H1 (cell line): ENCODE measurements around the gene RNU6-9. TPM values are rescaled to one million over a fixed set of nuclear protein-coding genes. Genes with fewer than 3 reads are reported as not detected.

Experiments
- EZH2 ChIP-seq: fragments of 200-600 bp; sonication (generic); IDR thresholded peaks from 2 replicates; pipeline ENCODE4 v1.7.1; 2012; ENCODE audit warnings: low read depth, mild to moderate bottlenecking, moderate library complexity, low read length, inconsistent platforms; ENCODE audit not compliant: severe bottlenecking
- RAD21 ChIP-seq, 2 experiments: IDR thresholded peaks in 1 of 2; conservative IDR thresholded peaks in 1 of 2; 2 replicates each; pipeline ENCODE4 v1.6.1; 2011; ENCODE audit warnings: low read depth in 2 of 2, low read length in 2 of 2, improper control_type of control experiment in 1 of 2, inconsistent platforms in 1 of 2, mild to moderate bottlenecking in 1 of 2, moderate library complexity in 1 of 2
- TCF12 ChIP-seq: IDR thresholded peaks from 2 replicates; pipeline ENCODE4 v1.6.1; 2011; ENCODE audit warnings: low read depth, mild to moderate bottlenecking, low read length
- TEAD4 ChIP-seq: IDR thresholded peaks from 2 replicates; pipeline ENCODE4 v1.6.1; 2012; ENCODE audit warnings: low read depth, low read length, inconsistent platforms, mixed read lengths
- ZNF274 ChIP-seq: IDR thresholded peaks from 2 replicates; pipeline ENCODE4 v1.7.0; 2012; ENCODE audit warnings: low read length, borderline replicate concordance; ENCODE audit errors: extremely low read depth
- polyA plus RNA-seq, 7 experiments: library from polyadenylated mRNA; depleted of rRNA in 3 of 7; stranded (reverse) in 5 of 7; unstranded in 2 of 7; fragments of >200 nt in 5 of 7; fragments of 200-250 nt in 2 of 7; gene quantifications; 1 replicate in 5 of 7; 2 replicates in 1 of 7; 4 replicates in 1 of 7; pipeline versions ENCODE4 v1.2.1 to v1.2.3, GENCODE V29; 2011 to 2013; ENCODE audit warnings: missing spikeins in 2 of 7, mixed read lengths in 2 of 7
- total RNA-seq: library from RNA; stranded (reverse); fragmentation: NEBNext Ultra II Directional; extraction: Animal tissue kit (Norgen Biotek cat#: 25700); gene quantifications from 2 replicates; pipeline ENCODE4 v1.2.1, GENCODE V29; 2021
- TF ChIP-seq, protein P1 (sequence below), 3 experiments: IDR thresholded peaks; 1 replicate in 2 of 3; 2 replicates in 1 of 3; pipeline versions ENCODE4 v1.5.1 to v1.6.1; 2011; ENCODE audit warnings: low read length in 3 of 3, mild to moderate bottlenecking in 3 of 3, inconsistent platforms in 2 of 3, low read depth in 1 of 3, moderate library complexity in 1 of 3; ENCODE audit not compliant: insufficient read depth in 1 of 3; ENCODE audit errors: control extremely low read depth in 1 of 3
- TF ChIP-seq, protein P2 (sequence below): IDR thresholded peaks from 2 replicates; pipeline ENCODE4 v1.6.1; 2012; ENCODE audit warnings: low read length, inconsistent platforms

Gene RNU6-9
- total and polyA plus RNA-seq, 2 of the 8 experiments (the other 6 are each of a cell fraction or from before 2014, with no cell fraction given): not detected

DNA sequence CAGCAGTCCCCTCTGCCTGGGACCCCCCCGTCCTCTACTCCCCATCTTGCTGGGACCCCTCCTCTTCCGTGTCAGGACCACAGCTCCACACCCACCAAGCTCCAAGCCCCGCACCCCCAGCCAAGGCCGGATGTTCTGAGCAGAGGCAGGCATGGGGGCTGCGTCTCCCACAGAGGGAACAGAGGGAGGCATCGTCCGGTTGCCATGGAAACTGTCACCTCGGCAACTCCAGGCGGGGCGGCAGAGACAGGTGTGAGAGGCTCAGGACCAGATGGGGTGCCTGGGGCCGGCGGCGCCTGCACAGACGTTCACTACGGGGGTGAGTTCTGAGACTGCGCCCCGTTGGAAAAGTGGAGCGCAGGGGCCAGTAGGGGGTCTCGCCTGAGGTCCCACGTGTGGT is 5.4 kb downstream of the RNU6-9 start (continued):
- TF ChIP-seq, protein P1, sequence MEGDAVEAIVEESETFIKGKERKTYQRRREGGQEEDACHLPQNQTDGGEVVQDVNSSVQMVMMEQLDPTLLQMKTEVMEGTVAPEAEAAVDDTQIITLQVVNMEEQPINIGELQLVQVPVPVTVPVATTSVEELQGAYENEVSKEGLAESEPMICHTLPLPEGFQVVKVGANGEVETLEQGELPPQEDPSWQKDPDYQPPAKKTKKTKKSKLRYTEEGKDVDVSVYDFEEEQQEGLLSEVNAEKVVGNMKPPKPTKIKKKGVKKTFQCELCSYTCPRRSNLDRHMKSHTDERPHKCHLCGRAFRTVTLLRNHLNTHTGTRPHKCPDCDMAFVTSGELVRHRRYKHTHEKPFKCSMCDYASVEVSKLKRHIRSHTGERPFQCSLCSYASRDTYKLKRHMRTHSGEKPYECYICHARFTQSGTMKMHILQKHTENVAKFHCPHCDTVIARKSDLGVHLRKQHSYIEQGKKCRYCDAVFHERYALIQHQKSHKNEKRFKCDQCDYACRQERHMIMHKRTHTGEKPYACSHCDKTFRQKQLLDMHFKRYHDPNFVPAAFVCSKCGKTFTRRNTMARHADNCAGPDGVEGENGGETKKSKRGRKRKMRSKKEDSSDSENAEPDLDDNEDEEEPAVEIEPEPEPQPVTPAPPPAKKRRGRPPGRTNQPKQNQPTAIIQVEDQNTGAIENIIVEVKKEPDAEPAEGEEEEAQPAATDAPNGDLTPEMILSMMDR (IDR thresholded peaks at IDR 0.05; ENCODE audit: control extremely low read depth in 1 of 3, insufficient read depth in 1 of 3, low read depth in 1 of 3, low read length in 3 of 3): no peak
- TF ChIP-seq, protein P2, sequence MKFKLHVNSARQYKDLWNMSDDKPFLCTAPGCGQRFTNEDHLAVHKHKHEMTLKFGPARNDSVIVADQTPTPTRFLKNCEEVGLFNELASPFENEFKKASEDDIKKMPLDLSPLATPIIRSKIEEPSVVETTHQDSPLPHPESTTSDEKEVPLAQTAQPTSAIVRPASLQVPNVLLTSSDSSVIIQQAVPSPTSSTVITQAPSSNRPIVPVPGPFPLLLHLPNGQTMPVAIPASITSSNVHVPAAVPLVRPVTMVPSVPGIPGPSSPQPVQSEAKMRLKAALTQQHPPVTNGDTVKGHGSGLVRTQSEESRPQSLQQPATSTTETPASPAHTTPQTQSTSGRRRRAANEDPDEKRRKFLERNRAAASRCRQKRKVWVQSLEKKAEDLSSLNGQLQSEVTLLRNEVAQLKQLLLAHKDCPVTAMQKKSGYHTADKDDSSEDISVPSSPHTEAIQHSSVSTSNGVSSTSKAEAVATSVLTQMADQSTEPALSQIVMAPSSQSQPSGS: no peak
- TF ChIP-seq EZH2: no peak
- no peak for TF ChIP-seq TEAD4
- no peak for TF ChIP-seq RAD21 (IDR thresholded peaks at IDR 0.05 in 1 of 2, conservative IDR thresholded peaks at IDR 0.05 in 1 of 2; ENCODE audit: low read depth in 2 of 2, low read length in 2 of 2)
- no peak for TF ChIP-seq ZNF274
- no peak for TF ChIP-seq TCF12
